BJ (cell line): ENCODE results near the gene MNX1. TPM values are rescaled to one million over a fixed set of nuclear protein-coding genes. Genes with fewer than 3 reads are reported as not detected.

Experiments used
- CTCF ChIA-PET: fragments of 350-600 bp; formaldehyde crosslinking; extraction: SDS; loops from one replicate; lab custom pipeline; 2021; ENCODE audit warnings: antibody characterized with exemption, inconsistent platforms; lab: Yijun Ruan, JAX
- POLR2A ChIA-PET: fragments of 300-600 bp; sonication (Branson Sonifier 250); formaldehyde crosslinking; extraction: SDS; loops from one replicate; lab custom pipeline; 2021; ENCODE audit warnings: antibody characterized with exemption; lab: Charles Lee
- DNase-seq: peaks from one replicate; pipeline ENCODE4 v3.0.0-alpha.2; 2011; ENCODE audit warnings: low read depth
- H3K27me3 ChIP-seq: 2 replicates; pipeline ENCODE4 v1.6.0; 2011; ENCODE audit warnings: low read length; ENCODE audit not compliant: control insufficient read depth, insufficient read depth
- H3K36me3 ChIP-seq: 2 replicates; pipeline ENCODE4 v1.5.1; 2011; ENCODE audit warnings: low read length; ENCODE audit not compliant: control insufficient read depth, insufficient read depth
- H3K4me3 ChIP-seq: 2 replicates; pipeline ENCODE4 v1.5.1; 2011; ENCODE audit warnings: low read depth, mild to moderate bottlenecking, control low read depth, low read length
- polyA plus RNA-seq: library from polyadenylated mRNA; depleted of rRNA; stranded (reverse); fragments of >200 nt; gene quantifications from 2 replicates; pipeline ENCODE4 v1.2.3, GENCODE V29; 2011
- TF ChIP-seq, protein P1 (sequence below): IDR thresholded peaks from 2 replicates; pipeline ENCODE4 v1.5.1; 2011; ENCODE audit warnings: low read depth, mild to moderate bottlenecking, control low read depth, inconsistent platforms, low read length, moderate library complexity; ENCODE audit not compliant: insufficient read depth

Gene MNX1
- polyA plus RNA-seq, 1 experiment, result not detected

DNA sequence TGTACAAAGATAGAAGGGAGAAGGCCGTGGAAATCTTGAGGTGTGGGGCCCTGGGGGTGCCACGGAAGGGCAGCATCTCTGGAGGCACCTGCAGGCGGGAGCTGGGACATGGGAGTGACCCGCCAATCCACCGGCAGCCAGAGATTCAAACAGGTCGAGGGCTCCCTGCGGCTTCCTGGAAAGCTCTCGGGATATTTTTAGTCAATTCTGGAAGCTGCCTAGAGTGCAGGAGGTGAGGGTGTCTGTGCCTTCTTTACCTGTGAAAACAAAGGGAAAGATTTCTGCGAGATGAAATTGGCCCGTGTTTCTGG, 16.6 kb downstream of the MNX1 start:
- peaks cover 18% of the 10 kb centered on the region for H3K27me3 ChIP-seq
- TF ChIP-seq, protein P1, sequence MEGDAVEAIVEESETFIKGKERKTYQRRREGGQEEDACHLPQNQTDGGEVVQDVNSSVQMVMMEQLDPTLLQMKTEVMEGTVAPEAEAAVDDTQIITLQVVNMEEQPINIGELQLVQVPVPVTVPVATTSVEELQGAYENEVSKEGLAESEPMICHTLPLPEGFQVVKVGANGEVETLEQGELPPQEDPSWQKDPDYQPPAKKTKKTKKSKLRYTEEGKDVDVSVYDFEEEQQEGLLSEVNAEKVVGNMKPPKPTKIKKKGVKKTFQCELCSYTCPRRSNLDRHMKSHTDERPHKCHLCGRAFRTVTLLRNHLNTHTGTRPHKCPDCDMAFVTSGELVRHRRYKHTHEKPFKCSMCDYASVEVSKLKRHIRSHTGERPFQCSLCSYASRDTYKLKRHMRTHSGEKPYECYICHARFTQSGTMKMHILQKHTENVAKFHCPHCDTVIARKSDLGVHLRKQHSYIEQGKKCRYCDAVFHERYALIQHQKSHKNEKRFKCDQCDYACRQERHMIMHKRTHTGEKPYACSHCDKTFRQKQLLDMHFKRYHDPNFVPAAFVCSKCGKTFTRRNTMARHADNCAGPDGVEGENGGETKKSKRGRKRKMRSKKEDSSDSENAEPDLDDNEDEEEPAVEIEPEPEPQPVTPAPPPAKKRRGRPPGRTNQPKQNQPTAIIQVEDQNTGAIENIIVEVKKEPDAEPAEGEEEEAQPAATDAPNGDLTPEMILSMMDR, result no peak
- no peak for DNase-seq
- H3K36me3 ChIP-seq, result no peaks in the 10 kb centered on the region
- ChIA-PET POLR2A (no interaction called here), CTCF (no interaction called here)
- H3K4me3 ChIP-seq, result no peak overlapping the region

DNA sequence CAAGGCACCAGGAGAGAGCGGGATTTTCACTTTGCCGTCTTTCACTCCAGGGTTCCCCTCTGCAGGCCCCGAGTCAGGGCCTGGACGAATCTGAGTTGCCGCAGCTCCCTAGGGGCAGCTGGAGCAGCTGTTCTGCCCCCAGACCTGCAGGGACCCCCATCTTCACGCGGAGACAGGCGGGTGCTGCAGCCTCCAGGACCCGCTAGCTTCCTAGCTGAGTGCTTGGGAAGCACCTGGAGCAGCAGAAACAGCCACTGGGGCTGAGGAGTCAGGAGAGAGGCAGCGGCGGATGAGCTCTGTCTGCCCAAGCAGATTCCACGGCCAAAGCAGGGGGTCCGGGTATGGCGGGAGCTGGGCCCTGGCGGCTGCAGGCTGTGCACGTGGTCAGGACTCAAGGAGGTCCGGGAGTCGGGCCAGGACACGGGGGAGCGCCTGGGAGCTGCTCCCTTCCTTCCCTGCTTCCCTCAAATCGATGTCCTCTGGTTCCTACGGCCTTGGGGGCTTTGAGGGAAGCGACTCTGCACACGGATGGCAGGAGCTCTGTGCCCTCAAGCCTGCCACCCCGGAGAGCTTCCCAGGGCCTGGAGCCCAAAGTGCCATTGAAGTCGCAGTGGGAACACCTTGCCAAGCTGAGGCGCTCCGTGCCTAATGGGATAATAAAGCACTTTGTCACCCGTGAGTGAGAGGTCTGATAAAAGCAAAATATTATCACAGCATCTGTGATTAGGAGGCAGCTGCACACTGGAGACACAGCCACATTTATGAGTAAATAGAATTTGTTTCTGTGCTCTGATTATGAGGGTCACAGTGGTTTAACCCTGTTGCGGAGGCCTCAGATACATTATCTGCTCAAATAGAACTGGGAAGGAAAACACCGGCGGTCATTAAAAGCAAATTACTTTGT, 17.2 kb downstream of the MNX1 start:
- TF ChIP-seq, protein P1, result no peak
- DNase-seq, result no peak
- Histone ChIP-seq H3K36me3 (no peaks in the 10 kb centered on the region), H3K4me3 (no peak overlapping the region), H3K27me3 (peaks cover 14% of the 10 kb centered on the region)
- ChIA-PET POLR2A (no interaction called here), CTCF (no interaction called here)

DNA sequence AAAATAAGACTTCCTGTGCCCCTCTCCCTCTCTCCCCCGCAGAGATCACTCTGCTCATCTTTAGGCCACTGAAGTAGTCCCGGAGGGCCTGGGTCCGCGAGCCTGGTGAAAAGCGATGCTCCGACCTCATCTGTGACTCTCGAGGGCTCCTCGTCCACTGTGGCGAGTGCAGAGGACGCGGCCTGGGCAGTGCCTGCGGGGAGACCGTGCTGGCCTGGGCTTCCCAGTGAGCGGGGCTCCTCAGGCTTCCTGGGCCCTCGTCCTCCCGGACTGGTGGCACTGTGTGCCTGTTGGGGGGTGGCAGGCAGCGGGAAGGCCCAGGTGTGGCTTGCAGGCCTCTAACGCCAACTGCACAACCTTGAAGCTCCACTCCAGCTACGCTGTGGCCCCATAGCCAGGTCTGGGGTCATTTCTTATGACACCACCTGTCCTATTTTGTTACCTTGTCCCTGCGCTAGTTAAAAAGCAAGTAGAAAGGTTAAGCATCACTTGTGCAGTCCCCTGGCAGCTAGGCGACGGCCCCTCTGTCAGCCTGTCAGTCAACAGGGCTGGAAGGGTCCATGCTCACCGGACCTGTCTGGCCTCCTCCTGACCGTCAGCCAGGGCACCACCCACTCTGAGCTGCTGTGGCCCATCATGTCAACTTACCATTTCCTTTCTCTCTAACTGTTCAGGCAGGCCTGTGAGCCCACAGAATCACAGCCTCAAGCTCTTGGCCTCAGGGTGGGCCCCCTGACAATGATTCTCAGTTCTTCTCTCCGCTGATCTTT, 20.5 kb downstream of the MNX1 start:
- ChIA-PET POLR2A (no interaction called here), CTCF (no interaction called here)
- no peak for DNase-seq
- Histone ChIP-seq H3K27me3 (peaks cover 7% of the 10 kb centered on the region), H3K4me3 (no peak overlapping the region), H3K36me3 (no peaks in the 10 kb centered on the region)
- TF ChIP-seq, protein P1, result no peak

DNA sequence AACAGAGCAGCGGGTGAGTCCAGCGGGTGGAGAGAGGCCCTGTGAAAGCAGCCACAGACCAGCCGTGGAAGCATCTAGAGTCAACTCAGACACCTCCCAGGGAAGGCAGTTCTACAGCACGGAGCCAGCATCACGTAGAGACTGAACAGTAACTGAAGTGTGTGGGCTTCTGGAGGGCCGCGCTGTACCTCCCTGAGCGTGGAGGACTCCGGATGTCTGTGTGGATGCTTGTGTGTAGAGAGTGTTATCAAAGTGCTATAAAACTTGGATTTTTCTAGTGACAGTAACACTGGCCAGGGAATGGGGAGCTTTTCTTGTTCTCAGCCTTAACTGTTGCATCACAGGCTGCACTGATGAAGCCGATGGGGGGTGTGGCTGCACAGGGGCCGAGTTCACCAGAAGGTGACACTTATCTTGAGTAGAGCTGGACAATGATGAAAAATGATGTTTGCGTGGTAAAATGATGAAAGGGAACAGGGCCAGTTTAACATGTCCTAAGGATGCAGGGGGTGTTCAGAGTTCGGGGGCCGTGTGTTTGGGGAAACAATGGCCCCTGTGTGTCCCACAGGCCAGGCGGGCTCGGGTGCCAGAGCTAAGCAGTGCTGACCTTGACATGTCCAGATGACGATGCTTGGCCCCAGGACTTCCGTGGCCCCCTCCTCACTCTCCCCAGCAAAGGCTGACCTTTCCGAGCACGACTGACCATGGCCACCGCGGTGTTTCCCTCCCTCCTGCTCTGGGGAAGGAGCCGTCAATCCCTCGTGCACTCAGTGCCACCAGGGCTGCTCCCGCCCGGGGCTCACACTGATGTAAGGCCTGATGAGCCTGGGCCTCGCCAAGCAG, 21.9 kb downstream of the MNX1 start:
- TF ChIP-seq, protein P1, result no peak
- ChIA-PET CTCF (interaction anchor here (0.6 to 0.7 kb wide), 2 partner anchors 387 to 680 kb away, joined by 3 to 4 read pairs; no protein-coding TSS in a partner anchor), POLR2A (no interaction called here)
- Histone ChIP-seq H3K4me3 (no peak overlapping the region), H3K36me3 (no peaks in the 10 kb centered on the region), H3K27me3 (peaks cover 7% of the 10 kb centered on the region)
- DNase-seq, result no peak
